Hepatocyte (in vitro differentiated cells): ENCODE measurements around the gene ZGLP1. TPM values are rescaled to one million over a fixed set of nuclear protein-coding genes. Genes with fewer than 3 reads are reported as not detected.

ENCODE experiments used
- DNase-seq: peaks from one replicate; pipeline ENCODE4 v3.0.0-alpha.2; 2016; ENCODE audit warnings: low spot score
- H2AFZ ChIP-seq: fragments of 200-600 bp; sonication (generic); 2 replicates; pipeline ENCODE4 v1.6.0; 2016; ENCODE audit warnings: antibody characterized with exemption, mild to moderate bottlenecking
- H3K27ac ChIP-seq: fragments of 200-600 bp; sonication (generic); 2 replicates; pipeline ENCODE4 v1.5.1; 2016; ENCODE audit warnings: mild to moderate bottlenecking
- H3K27me3 ChIP-seq: fragments of 200-600 bp; sonication (generic); 2 replicates; pipeline ENCODE4 v1.6.1; 2016
- H3K36me3 ChIP-seq: fragments of 200-600 bp; sonication (generic); replicated peaks from 2 replicates; pipeline ENCODE4 v1.5.1; 2016; ENCODE audit warnings: low read depth; ENCODE audit not compliant: insufficient read depth
- H3K4me1 ChIP-seq: fragments of 200-600 bp; sonication (generic); 2 replicates; pipeline ENCODE4 v1.5.1; 2016; ENCODE audit warnings: mild to moderate bottlenecking, moderate library complexity; ENCODE audit not compliant: insufficient read depth
- H3K4me2 ChIP-seq: fragments of 200-600 bp; sonication (generic); 2 replicates; pipeline ENCODE4 v1.6.0; 2016
- H3K4me3 ChIP-seq: fragments of 200-600 bp; sonication (generic); 2 replicates; pipeline ENCODE4 v1.5.1; 2016; ENCODE audit warnings: mild to moderate bottlenecking
- H3K79me2 ChIP-seq: fragments of 200-600 bp; sonication (generic); 2 replicates; pipeline ENCODE4 v1.6.0; 2017; ENCODE audit warnings: mild to moderate bottlenecking
- H3K9me2 ChIP-seq: fragments of 200-600 bp; sonication (generic); replicated peaks from 2 replicates; pipeline ENCODE4 v1.6.0; 2017; ENCODE audit warnings: mild to moderate bottlenecking; ENCODE audit not compliant: insufficient read depth
- H3K9me3 ChIP-seq: fragments of 200-600 bp; sonication (generic); 2 replicates; pipeline ENCODE4 v1.5.1; 2016; ENCODE audit warnings: low read depth, mild to moderate bottlenecking
- H4K20me1 ChIP-seq: fragments of 200-600 bp; sonication (generic); 2 replicates; pipeline ENCODE4 v1.6.0; 2016; ENCODE audit warnings: mild to moderate bottlenecking; ENCODE audit not compliant: insufficient read depth, poor library complexity, severe bottlenecking
- CTCF ChIP-seq: fragments of 200-600 bp; sonication (generic); IDR thresholded peaks from 2 replicates; pipeline ENCODE4 v1.5.1; 2016; ENCODE audit warnings: antibody characterized with exemption, mild to moderate bottlenecking; ENCODE audit not compliant: poor library complexity
- EZH2 ChIP-seq: fragments of 200-600 bp; sonication (generic); IDR thresholded peaks from 2 replicates; pipeline ENCODE4 v1.6.1; 2016; ENCODE audit warnings: antibody characterized with exemption, mild to moderate bottlenecking, borderline replicate concordance
- EZH2phosphoT487 ChIP-seq: fragments of 200-600 bp; sonication (generic); IDR thresholded peaks from one replicate; pipeline ENCODE4 v1.6.1; 2018; ENCODE audit warnings: antibody characterized with exemption, mild to moderate bottlenecking, low read depth, moderate library complexity; ENCODE audit not compliant: unreplicated experiment, severe bottlenecking
- WGBS: methylation state at CpG from one replicate; pipeline ENCODE4 v1.1.6; 2016; ENCODE audit warnings: low lambda C conversion rate; ENCODE audit errors: missing lambda C conversion rate; 5-methylcytosine and 5-hydroxymethylcytosine counted together
- polyA plus RNA-seq: library from polyadenylated mRNA; unstranded; fragments of >200 nt; fragmentation: Nextera tagmentation; extraction: Ambion mirVana; gene quantifications from 2 replicates; pipeline ENCODE4 v1.2.1, GENCODE V29; 2016
- total RNA-seq: library from RNA; depleted of rRNA; stranded (reverse); fragments of >200 nt; gene quantifications from 2 replicates; pipeline ENCODE4 v1.2.3, GENCODE V29; 2014

The ZGLP1 gene
- total and polyA plus RNA-seq, 2 experiments from 2014 or later = 2.6 to 10.3 TPM

GRCh38 chr19:10289836-10290356, 19.7 kb downstream of the ZGLP1 start, which contains the start of gene ICAM5:
Gene ICAM5, plus strand, starts transcription at chr19:10289952. Its CDS starts 92 bp downstream, at chr19:10290044.
- no peak for TF ChIP-seq CTCF
- no peak for TF ChIP-seq EZH2phosphoT487
- peak; percentile 1 for TF ChIP-seq EZH2
- H3K4me2 ChIP-seq = peak within 1 kb of the TSS; percentile 80
- H3K9me3 ChIP-seq = no peaks in the 10 kb centered on the region
- peaks cover 39% of the 10 kb centered on the region for H3K4me1 ChIP-seq
- peaks cover 82% of the 10 kb centered on the region for H3K27me3 ChIP-seq
- DNase-seq = no peak
- no peaks in the 10 kb centered on the region for H4K20me1 ChIP-seq
- no peaks in the 10 kb centered on the region for H3K79me2 ChIP-seq
- no peaks in the 10 kb centered on the region for H3K36me3 ChIP-seq
- H2AFZ ChIP-seq = peak within 1 kb of the TSS; percentile 83
- no peak within 1 kb of the TSS for H3K27ac ChIP-seq
- WGBS = 7% methylated on average over 25 of the region's 45 CpGs
- H3K9me2 ChIP-seq = no peaks in the 10 kb centered on the region
- H3K4me3 ChIP-seq = peak within 1 kb of the TSS; percentile 52

DNA sequence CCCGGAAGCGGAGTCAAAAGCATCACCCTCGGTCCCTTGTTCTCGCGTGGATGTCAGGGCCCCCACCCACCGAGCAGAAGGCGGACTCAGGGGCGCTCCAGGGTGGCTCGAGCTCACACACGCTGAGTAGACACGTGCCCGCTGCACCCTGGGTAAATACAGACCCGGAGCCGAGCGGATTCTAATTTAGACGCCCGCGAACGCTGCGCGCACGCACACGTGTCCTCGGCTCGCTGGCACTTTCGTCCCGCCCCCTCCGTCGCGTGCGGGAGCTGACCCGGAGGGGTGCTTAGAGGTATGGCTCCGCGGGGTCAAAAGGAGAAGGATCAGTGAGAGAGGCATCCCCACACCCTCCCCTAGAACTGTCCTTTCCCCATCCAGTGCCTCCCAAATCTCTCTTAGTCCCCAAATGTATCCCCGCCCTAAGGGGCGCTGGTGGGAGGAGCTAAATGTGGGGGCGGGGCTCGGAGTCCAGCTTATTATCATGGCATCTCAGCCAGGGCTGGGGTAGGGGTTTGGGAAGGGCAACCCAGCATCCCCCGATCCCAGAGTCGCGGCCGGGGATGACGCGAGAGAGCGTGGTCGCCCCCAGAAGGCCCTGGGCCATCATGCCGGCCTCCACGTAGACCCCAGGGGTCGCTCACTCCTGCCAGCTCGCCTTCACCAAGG, 20.3 kb downstream of the ZGLP1 start:
- no peaks in the 10 kb centered on the region for H3K79me2 ChIP-seq
- H3K27me3 ChIP-seq = peaks cover 76% of the 10 kb centered on the region
- no peaks in the 10 kb centered on the region for H3K36me3 ChIP-seq
- peak overlapping the region; percentile 80 for H3K4me2 ChIP-seq
- no peak overlapping the region for H3K27ac ChIP-seq
- peaks cover 39% of the 10 kb centered on the region for H3K4me1 ChIP-seq
- 2% methylated on average over 44 of the region's 50 CpGs for WGBS
- no peaks in the 10 kb centered on the region for H3K9me2 ChIP-seq
- DNase-seq = peak; percentile 68
- H2AFZ ChIP-seq = peak overlapping the region; percentile 83
- TF ChIP-seq CTCF = no peak
- TF ChIP-seq EZH2 = no peak
- peak; percentile 54 for TF ChIP-seq EZH2phosphoT487
- peak overlapping the region; percentile 52 for H3K4me3 ChIP-seq
- H4K20me1 ChIP-seq = no peaks in the 10 kb centered on the region
- H3K9me3 ChIP-seq = no peaks in the 10 kb centered on the region

DNA sequence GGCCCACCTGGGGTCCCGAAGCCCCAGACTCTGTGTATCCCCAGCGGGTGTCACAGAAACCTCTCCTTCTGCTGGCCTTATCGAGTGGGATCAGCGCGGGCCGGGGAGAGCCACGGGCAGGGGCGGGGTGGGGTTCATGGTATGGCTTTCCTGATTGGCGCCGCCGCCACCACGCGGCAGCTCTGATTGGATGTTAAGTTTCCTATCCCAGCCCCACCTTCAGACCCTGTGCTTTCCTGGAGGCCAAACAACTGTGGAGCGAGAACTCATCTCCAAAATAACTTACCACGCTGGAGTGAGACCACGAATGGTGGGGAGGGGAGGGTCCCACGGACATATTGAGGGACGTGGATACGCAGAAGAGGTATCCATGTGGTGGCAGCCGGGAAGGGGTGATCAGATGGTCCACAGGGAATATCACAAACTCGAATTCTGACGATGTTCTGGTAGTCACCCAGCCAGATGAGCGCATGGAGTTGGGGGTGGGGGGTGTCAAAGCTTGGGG, 20.9 kb downstream of the ZGLP1 start:
- Histone ChIP-seq H3K9me3 (no peaks in the 10 kb centered on the region), H3K9me2 (no peaks in the 10 kb centered on the region), H3K4me1 (peaks cover 39% of the 10 kb centered on the region), H3K79me2 (no peaks in the 10 kb centered on the region), H3K36me3 (no peaks in the 10 kb centered on the region), H2AFZ (peak overlapping the region; percentile 83), H4K20me1 (no peaks in the 10 kb centered on the region), H3K27ac (no peak overlapping the region), H3K27me3 (peaks cover 70% of the 10 kb centered on the region), H3K4me3 (no peak overlapping the region), H3K4me2 (peak overlapping the region; percentile 80)
- no peak for DNase-seq
- WGBS = 8% methylated on average over 20 of the region's 23 CpGs
- TF ChIP-seq EZH2 (no peak), CTCF (no peak), EZH2phosphoT487 (no peak)
